ENCODE data around the gene SNX1. TPM values are rescaled to one million over a fixed set of nuclear protein-coding genes. Genes with fewer than 3 reads are reported as not detected.

Gene SNX1
- total and polyA plus RNA-seq, 2 of the 8 experiments (the other 6 are each of a cell fraction or from before 2014, with no cell fraction given): 27.9 to 59.8 TPM

DNA sequence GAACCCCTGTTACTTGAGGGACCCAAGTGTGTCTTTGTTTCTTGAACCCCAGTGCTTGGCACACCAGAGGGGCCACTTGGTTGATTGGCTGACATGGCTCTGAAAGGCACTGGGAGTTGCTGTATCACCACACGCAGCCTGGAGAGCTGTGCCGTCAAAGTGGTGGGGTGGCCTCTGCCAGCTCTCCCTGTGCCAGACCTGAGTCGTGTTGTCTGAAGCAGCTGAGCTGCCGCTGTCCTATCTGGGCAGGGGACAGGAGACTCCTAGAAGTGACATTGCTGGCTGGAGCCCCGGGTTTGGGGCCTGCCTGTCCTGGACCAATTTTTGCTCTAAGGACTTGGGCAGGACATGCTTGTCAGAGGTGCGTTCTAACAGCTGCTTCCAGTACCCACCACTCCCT is 50.3 kb downstream of the SNX1 start:
- H2AK5ac ChIP-seq (ENCODE audit: low read depth, low read length): no peak overlapping the region
- H4K91ac ChIP-seq (replicated peaks; ENCODE audit: insufficient read length, low read length): no peak overlapping the region
- H3K27me3 ChIP-seq (replicated peaks in 1 of 4; ENCODE audit: control insufficient read depth in 3 of 4, extremely low read depth in 1 of 4, insufficient read depth in 3 of 4, low read length in 3 of 4): 0 out of 7 replicates have a peak, but pooled peaks cover 0 to 3% (median 1%) of the 10 kb centered on the region in 4 experiments
- DNase-seq (ENCODE audit: low read depth in 1 of 2, low spot score in 2 of 2) (no peak), FAIRE-seq (no peak)
- peaks cover 0 to under 1% (median 0%) of the 10 kb centered on the region in 4 experiments; a peak in 2 of 7 replicates for H3K4me1 ChIP-seq (replicated peaks in 1 of 4; ENCODE audit: control insufficient read depth in 3 of 4, insufficient read depth in 4 of 4, low read length in 3 of 4)
- H3K4ac ChIP-seq (replicated peaks; ENCODE audit: insufficient read length, low read depth, low read length): no peak overlapping the region
- no peak overlapping the region for H3K9ac ChIP-seq (replicated peaks in 1 of 4; ENCODE audit: extremely low read depth in 1 of 4, low read depth in 3 of 4, low read length in 3 of 4)
- H3K23ac ChIP-seq (ENCODE audit: insufficient read length): no peak overlapping the region
- H3K14ac ChIP-seq (ENCODE audit: insufficient read length): no peak overlapping the region
- 92% methylated on average over 6 of the region's 6 CpGs; no CpG with 5 or more reads in 1 of the 2 experiments for WGBS, 2 experiments (ENCODE audit: extremely low coverage in 1 of 2, insufficient coverage in 1 of 2, insufficient read length in 1 of 2, insufficient replicate concordance in 2 of 2, low coverage in 1 of 2, low lambda C conversion rate in 2 of 2, missing lambda C conversion rate in 1 of 2)
- H3K4me2 ChIP-seq (ENCODE audit: insufficient read depth in 1 of 2, low read depth in 2 of 2, low read length in 2 of 2): no peak overlapping the region
- H3K27ac ChIP-seq (ENCODE audit: low read depth, low read length): no peak overlapping the region
- H3K4me3 ChIP-seq (ENCODE audit: extremely low read depth in 1 of 4, insufficient read depth in 2 of 4, low read depth in 3 of 4, low read length in 4 of 4): no peak overlapping the region
- no peaks in the 10 kb centered on the region for H3K79me2 ChIP-seq (ENCODE audit: control insufficient read depth in 1 of 2, insufficient read depth in 2 of 2, low read length in 2 of 2)
- TF ChIP-seq RBBP5 (IDR thresholded peaks at IDR 0.05; ENCODE audit: borderline replicate concordance, low read depth, low read length) (no peak), NANOG (IDR thresholded peaks at IDR 0.05; ENCODE audit: insufficient read depth, low read depth, low read length, poor library complexity, severe bottlenecking) (no peak), TAF1 (IDR thresholded peaks at IDR 0.05; ENCODE audit: low read depth, low read length) (no peak), SUZ12 (IDR thresholded peaks at IDR 0.05; ENCODE audit: low read length) (no peak)
- TF ChIP-seq, protein P1, sequence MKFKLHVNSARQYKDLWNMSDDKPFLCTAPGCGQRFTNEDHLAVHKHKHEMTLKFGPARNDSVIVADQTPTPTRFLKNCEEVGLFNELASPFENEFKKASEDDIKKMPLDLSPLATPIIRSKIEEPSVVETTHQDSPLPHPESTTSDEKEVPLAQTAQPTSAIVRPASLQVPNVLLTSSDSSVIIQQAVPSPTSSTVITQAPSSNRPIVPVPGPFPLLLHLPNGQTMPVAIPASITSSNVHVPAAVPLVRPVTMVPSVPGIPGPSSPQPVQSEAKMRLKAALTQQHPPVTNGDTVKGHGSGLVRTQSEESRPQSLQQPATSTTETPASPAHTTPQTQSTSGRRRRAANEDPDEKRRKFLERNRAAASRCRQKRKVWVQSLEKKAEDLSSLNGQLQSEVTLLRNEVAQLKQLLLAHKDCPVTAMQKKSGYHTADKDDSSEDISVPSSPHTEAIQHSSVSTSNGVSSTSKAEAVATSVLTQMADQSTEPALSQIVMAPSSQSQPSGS (IDR thresholded peaks at IDR 0.05; ENCODE audit: low read length): no peak
- H4K5ac ChIP-seq (ENCODE audit: insufficient read length, low read depth, low read length): no peak overlapping the region
- no peak overlapping the region for H3K56ac ChIP-seq (replicated peaks; ENCODE audit: insufficient read length, low read depth, low read length)
- peaks cover 0 to 5% (median 0%) of the 10 kb centered on the region in 4 experiments; a peak in 1 of 8 replicates for H3K36me3 ChIP-seq (ENCODE audit: control insufficient read depth in 2 of 4, insufficient read depth in 4 of 4, low read length in 3 of 4)
- H4K20me1 ChIP-seq (replicated peaks in 1 of 2; ENCODE audit: control insufficient read depth in 1 of 2, insufficient read depth in 2 of 2, low read length in 2 of 2): peaks cover 0 to 3% of the 10 kb centered on the region in 2 experiments
- H3K79me1 ChIP-seq (ENCODE audit: low read depth, low read length): no peaks in the 10 kb centered on the region
- H2BK15ac ChIP-seq (ENCODE audit: low read length): no peak overlapping the region
- no peaks in the 10 kb centered on the region; the same call in 1 of the 2 replicates for H3K23me2 ChIP-seq (ENCODE audit: low read depth, low read length)
- peak overlapping the region; percentile 35; the same call in 1 of the 2 replicates for H2BK5ac ChIP-seq (ENCODE audit: low read depth, low read length)
- H2AFZ ChIP-seq (ENCODE audit: low read length): no peak overlapping the region
- H3K18ac ChIP-seq (ENCODE audit: extremely low read depth, low read length): no peak overlapping the region
- H4K8ac ChIP-seq (ENCODE audit: extremely low read depth, insufficient read depth, low read length): no peak overlapping the region
- CTCF ChIA-PET (ENCODE audit: partially characterized antibody): interaction anchor here (0.8 to 4.1 kb wide), 4 partner anchors 9 to 77 kb away, joined by 3 to 18 read pairs (median 5); no protein-coding TSS in a partner anchor
- no peak overlapping the region for H2BK20ac ChIP-seq (ENCODE audit: low read length)
- no peak overlapping the region for H2BK12ac ChIP-seq (ENCODE audit: low read depth, low read length)
- POLR2A ChIA-PET (ENCODE audit: partially characterized antibody): interaction anchor here (0.6 to 2.3 kb wide), 3 partner anchors 11 to 42 kb away, joined by 3 to 7 read pairs (median 4); no protein-coding TSS in a partner anchor
- H3K9me3 ChIP-seq (ENCODE audit: insufficient read depth in 2 of 2, low read depth in 1 of 2, low read length in 1 of 2): no peaks in the 10 kb centered on the region
- H2BK120ac ChIP-seq (replicated peaks; ENCODE audit: low read depth, low read length): no peak overlapping the region

Data from H1 (cell line).